ENCODE results near the gene CREB3L2.

The CREB3L2 gene

GRCh38 chr7:137904833-137905232 lies 97.1 kb downstream of the CREB3L2 start:
- Histone ChIP-seq H3K27ac (ENCODE audit: low read length) (no peak overlapping the region), H3K27me3 (ENCODE audit: control insufficient read depth, insufficient read depth, low read length) (no peaks in the 10 kb centered on the region; the same call in 1 of the 2 replicates), H3K9me3 (ENCODE audit: control insufficient read depth, insufficient read depth, low read length) (no peaks in the 10 kb centered on the region; the same call in none of the 2 replicates), H3K36me3 (ENCODE audit: control insufficient read depth, insufficient read depth, low read length) (peaks cover 12% of the 10 kb centered on the region; the same call in 1 of the 2 replicates), H3K4me3 (ENCODE audit: low read length) (no peak overlapping the region), H3K4me1 (ENCODE audit: control insufficient read depth, insufficient read depth, low read length) (no peaks in the 10 kb centered on the region)
- DNase-seq (ENCODE audit: low read depth, low spot score) = no peak
- no CpG with 5 or more reads among the region's 1 CpG for WGBS (ENCODE audit: insufficient coverage, insufficient read length)

- H3K27me3 ChIP-seq (ENCODE audit: control insufficient read depth, insufficient read depth, low read length) = no peaks in the 10 kb centered on the region; the same call in 1 of the 2 replicates
- peak; percentile 72 for DNase-seq (ENCODE audit: low read depth, low spot score)
- no peaks in the 10 kb centered on the region; the same call in none of the 2 replicates for H3K9me3 ChIP-seq (ENCODE audit: control insufficient read depth, insufficient read depth, low read length)
- no peak overlapping the region for H3K4me3 ChIP-seq (ENCODE audit: low read length)
- no peaks in the 10 kb centered on the region for H3K4me1 ChIP-seq (ENCODE audit: control insufficient read depth, insufficient read depth, low read length)
- H3K36me3 ChIP-seq (ENCODE audit: control insufficient read depth, insufficient read depth, low read length) = peaks cover 12% of the 10 kb centered on the region; the same call in 1 of the 2 replicates
- WGBS (ENCODE audit: insufficient coverage, insufficient read length) = no CpG with 5 or more reads among the region's 9 CpGs
- H3K27ac ChIP-seq (ENCODE audit: low read length) = no peak overlapping the region
Measured at GRCh38 chr7:137903382-137904169, 98.3 kb downstream of the CREB3L2 start.

GRCh38 chr7:137900137-137900536 lies 101.7 kb downstream of the CREB3L2 start:
- DNase-seq (ENCODE audit: low read depth, low spot score) = no peak
- peaks cover 9% of the 10 kb centered on the region; the same call in 1 of the 2 replicates for H3K36me3 ChIP-seq (ENCODE audit: control insufficient read depth, insufficient read depth, low read length)
- H3K4me1 ChIP-seq (ENCODE audit: control insufficient read depth, insufficient read depth, low read length) = no peaks in the 10 kb centered on the region
- no peak overlapping the region for H3K27ac ChIP-seq (ENCODE audit: low read length)
- no peaks in the 10 kb centered on the region for H3K27me3 ChIP-seq (ENCODE audit: control insufficient read depth, insufficient read depth, low read length)
- no CpG with 5 or more reads among the region's 4 CpGs for WGBS (ENCODE audit: insufficient coverage, insufficient read length)
- H3K9me3 ChIP-seq (ENCODE audit: control insufficient read depth, insufficient read depth, low read length) = no peaks in the 10 kb centered on the region
- H3K4me3 ChIP-seq (ENCODE audit: low read length) = no peak overlapping the region

- H3K27ac ChIP-seq (ENCODE audit: low read length) = no peak overlapping the region
- no CpG with 5 or more reads among the region's 14 CpGs for WGBS (ENCODE audit: insufficient coverage, insufficient read length)
- peaks cover 13% of the 10 kb centered on the region; the same call in 1 of the 2 replicates for H3K36me3 ChIP-seq (ENCODE audit: control insufficient read depth, insufficient read depth, low read length)
- DNase-seq (ENCODE audit: low read depth, low spot score) = peak; percentile 60
- no peaks in the 10 kb centered on the region for H3K27me3 ChIP-seq (ENCODE audit: control insufficient read depth, insufficient read depth, low read length)
- no peaks in the 10 kb centered on the region for H3K9me3 ChIP-seq (ENCODE audit: control insufficient read depth, insufficient read depth, low read length)
- no peak overlapping the region for H3K4me3 ChIP-seq (ENCODE audit: low read length)
- H3K4me1 ChIP-seq (ENCODE audit: control insufficient read depth, insufficient read depth, low read length) = no peaks in the 10 kb centered on the region
Measured at GRCh38 chr7:137898839-137899721, 102.8 kb downstream of the CREB3L2 start.

GRCh38 chr7:137895301-137896221 lies 106.3 kb downstream of the CREB3L2 start:
- Histone ChIP-seq H3K36me3 (ENCODE audit: control insufficient read depth, insufficient read depth, low read length) (peaks cover 12% of the 10 kb centered on the region; the same call in 1 of the 2 replicates), H3K27me3 (ENCODE audit: control insufficient read depth, insufficient read depth, low read length) (no peaks in the 10 kb centered on the region), H3K9me3 (ENCODE audit: control insufficient read depth, insufficient read depth, low read length) (no peaks in the 10 kb centered on the region), H3K4me1 (ENCODE audit: control insufficient read depth, insufficient read depth, low read length) (no peaks in the 10 kb centered on the region), H3K4me3 (ENCODE audit: low read length) (no peak overlapping the region), H3K27ac (ENCODE audit: low read length) (no peak overlapping the region)
- WGBS (ENCODE audit: insufficient coverage, insufficient read length) = no CpG with 5 or more reads among the region's 8 CpGs
- no peak for DNase-seq (ENCODE audit: low read depth, low spot score)

GRCh38 chr7:137893143-137893742 lies 108.6 kb downstream of the CREB3L2 start:
- Histone ChIP-seq H3K36me3 (ENCODE audit: control insufficient read depth, insufficient read depth, low read length) (peaks cover 12% of the 10 kb centered on the region; the same call in 1 of the 2 replicates), H3K4me3 (ENCODE audit: low read length) (no peak overlapping the region), H3K27ac (ENCODE audit: low read length) (no peak overlapping the region), H3K9me3 (ENCODE audit: control insufficient read depth, insufficient read depth, low read length) (no peaks in the 10 kb centered on the region), H3K4me1 (ENCODE audit: control insufficient read depth, insufficient read depth, low read length) (no peaks in the 10 kb centered on the region), H3K27me3 (ENCODE audit: control insufficient read depth, insufficient read depth, low read length) (no peaks in the 10 kb centered on the region)
- DNase-seq (ENCODE audit: low read depth, low spot score) = no peak

- no CpG with 5 or more reads among the region's 4 CpGs for WGBS (ENCODE audit: insufficient coverage, insufficient read length)
- Histone ChIP-seq H3K4me3 (ENCODE audit: low read length) (no peak overlapping the region), H3K9me3 (ENCODE audit: control insufficient read depth, insufficient read depth, low read length) (no peaks in the 10 kb centered on the region), H3K27ac (ENCODE audit: low read length) (no peak overlapping the region), H3K36me3 (ENCODE audit: control insufficient read depth, insufficient read depth, low read length) (peaks cover 12% of the 10 kb centered on the region; the same call in 1 of the 2 replicates), H3K4me1 (ENCODE audit: control insufficient read depth, insufficient read depth, low read length) (no peaks in the 10 kb centered on the region), H3K27me3 (ENCODE audit: control insufficient read depth, insufficient read depth, low read length) (no peaks in the 10 kb centered on the region)
- no peak for DNase-seq (ENCODE audit: low read depth, low spot score)
Measured at GRCh38 chr7:137891016-137891655, 110.8 kb downstream of the CREB3L2 start.

GRCh38 chr7:137890449-137890921 lies 111.4 kb downstream of the CREB3L2 start:
- no CpG with 5 or more reads among the region's 3 CpGs for WGBS (ENCODE audit: insufficient coverage, insufficient read length)
- Histone ChIP-seq H3K4me1 (ENCODE audit: control insufficient read depth, insufficient read depth, low read length) (no peaks in the 10 kb centered on the region), H3K9me3 (ENCODE audit: control insufficient read depth, insufficient read depth, low read length) (no peaks in the 10 kb centered on the region), H3K4me3 (ENCODE audit: low read length) (no peak overlapping the region), H3K27me3 (ENCODE audit: control insufficient read depth, insufficient read depth, low read length) (no peaks in the 10 kb centered on the region), H3K27ac (ENCODE audit: low read length) (no peak overlapping the region), H3K36me3 (ENCODE audit: control insufficient read depth, insufficient read depth, low read length) (peaks cover 8% of the 10 kb centered on the region; the same call in 1 of the 2 replicates)
- no peak for DNase-seq (ENCODE audit: low read depth, low spot score)

- peaks cover 6% of the 10 kb centered on the region for H3K36me3 ChIP-seq (ENCODE audit: control insufficient read depth, insufficient read depth, low read length)
- no CpG with 5 or more reads among the region's 2 CpGs for WGBS (ENCODE audit: insufficient coverage, insufficient read length)
- H3K4me1 ChIP-seq (ENCODE audit: control insufficient read depth, insufficient read depth, low read length) = no peaks in the 10 kb centered on the region
- no peak overlapping the region for H3K4me3 ChIP-seq (ENCODE audit: low read length)
- no peak for DNase-seq (ENCODE audit: low read depth, low spot score)
- H3K27ac ChIP-seq (ENCODE audit: low read length) = no peak overlapping the region
- H3K27me3 ChIP-seq (ENCODE audit: control insufficient read depth, insufficient read depth, low read length) = no peaks in the 10 kb centered on the region
- no peaks in the 10 kb centered on the region for H3K9me3 ChIP-seq (ENCODE audit: control insufficient read depth, insufficient read depth, low read length)
Measured at GRCh38 chr7:137888241-137888640, 113.6 kb downstream of the CREB3L2 start.
